Forelimb muscle (tissue), 1 donor: ENCODE results near the gene VPS33A. TPM values are rescaled to one million over a fixed set of nuclear protein-coding genes. Genes with fewer than 3 reads are reported as not detected.
"Not testable (repeated sequence)": the region's sequence is repeated elsewhere in the genome, so short reads cannot be mapped to it uniquely, and the experiment has no call there.

Experiments used
- DNase-seq: peaks from one replicate; pipeline ENCODE4 v3.0.0-alpha.2; 2013; ENCODE audit warnings: low read depth
- polyA plus RNA-seq: library from polyadenylated mRNA; unstranded; fragments of 120-200 nt; gene quantifications from one replicate; pipeline ENCODE4 v1.2.1, GENCODE V29; 2013; ENCODE audit not compliant: insufficient read length

Gene VPS33A
- polyA plus RNA-seq, 1 donor = 13.4 TPM

- DNase-seq = no peak
Observed at GRCh38 chr12:122204167-122205052, 61.9 kb downstream of the VPS33A start.

DNA sequence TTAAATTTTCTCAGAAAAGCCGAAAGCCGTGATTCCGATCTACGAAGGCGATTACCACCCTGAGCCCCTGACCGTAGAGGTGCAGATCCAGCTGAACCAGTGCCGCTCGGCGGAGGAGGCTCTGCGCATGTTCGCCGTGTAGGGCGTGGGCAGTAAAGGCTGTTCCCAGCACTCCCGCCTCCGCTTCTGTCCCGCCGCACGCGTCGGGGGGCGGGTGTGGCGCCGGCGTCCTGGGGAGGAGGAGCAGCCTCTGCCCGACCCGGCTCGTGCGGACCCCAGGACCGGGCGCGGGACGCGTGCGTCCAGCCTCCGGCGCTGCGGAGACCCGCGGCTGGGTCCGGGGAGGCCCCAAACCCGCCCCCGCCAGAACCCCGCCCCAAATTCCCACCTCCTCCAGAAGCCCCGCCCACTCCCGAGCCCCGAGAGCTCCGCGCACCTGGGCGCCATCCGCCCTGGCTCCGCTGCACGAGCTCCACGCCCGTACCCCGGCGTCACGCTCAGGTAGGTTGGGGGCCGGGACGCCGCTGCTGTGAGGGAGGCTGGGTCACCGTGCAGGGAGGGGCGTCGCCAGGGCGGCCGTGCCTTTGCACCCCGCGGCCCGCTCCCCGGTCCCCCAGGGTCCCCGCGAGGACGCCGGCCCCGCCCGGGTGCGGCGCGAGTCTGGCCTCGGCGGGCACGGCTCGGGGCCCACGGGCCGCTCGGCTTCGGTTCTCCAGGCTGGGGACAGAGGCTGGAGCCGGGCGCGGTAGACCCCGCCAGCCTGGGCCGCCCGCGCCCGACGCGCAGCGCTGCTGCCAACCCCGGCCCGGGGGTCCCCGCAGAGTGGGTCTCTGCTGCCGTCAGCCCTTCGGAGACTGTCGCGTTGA lies 62.8 kb downstream of the VPS33A start, which contains the start of gene B3GNT4:
Gene B3GNT4 (plus strand): TSS at position 409 of the 866 bp plus-strand sequence. CDS start 910 bp downstream, outside the sequence.
- no peak for DNase-seq

GRCh38 chr12:122202811-122203210 lies 63.5 kb downstream of the VPS33A start:
- DNase-seq = not testable (repeated sequence)

- DNase-seq = no peak
Observed at GRCh38 chr12:122202017-122202416, 64.3 kb downstream of the VPS33A start.

GRCh38 chr12:122201381-122201780 lies 64.9 kb downstream of the VPS33A start:
- DNase-seq = no peak

GRCh38 chr12:122200541-122201175 lies 65.6 kb downstream of the VPS33A start:
- DNase-seq = no peak

DNA sequence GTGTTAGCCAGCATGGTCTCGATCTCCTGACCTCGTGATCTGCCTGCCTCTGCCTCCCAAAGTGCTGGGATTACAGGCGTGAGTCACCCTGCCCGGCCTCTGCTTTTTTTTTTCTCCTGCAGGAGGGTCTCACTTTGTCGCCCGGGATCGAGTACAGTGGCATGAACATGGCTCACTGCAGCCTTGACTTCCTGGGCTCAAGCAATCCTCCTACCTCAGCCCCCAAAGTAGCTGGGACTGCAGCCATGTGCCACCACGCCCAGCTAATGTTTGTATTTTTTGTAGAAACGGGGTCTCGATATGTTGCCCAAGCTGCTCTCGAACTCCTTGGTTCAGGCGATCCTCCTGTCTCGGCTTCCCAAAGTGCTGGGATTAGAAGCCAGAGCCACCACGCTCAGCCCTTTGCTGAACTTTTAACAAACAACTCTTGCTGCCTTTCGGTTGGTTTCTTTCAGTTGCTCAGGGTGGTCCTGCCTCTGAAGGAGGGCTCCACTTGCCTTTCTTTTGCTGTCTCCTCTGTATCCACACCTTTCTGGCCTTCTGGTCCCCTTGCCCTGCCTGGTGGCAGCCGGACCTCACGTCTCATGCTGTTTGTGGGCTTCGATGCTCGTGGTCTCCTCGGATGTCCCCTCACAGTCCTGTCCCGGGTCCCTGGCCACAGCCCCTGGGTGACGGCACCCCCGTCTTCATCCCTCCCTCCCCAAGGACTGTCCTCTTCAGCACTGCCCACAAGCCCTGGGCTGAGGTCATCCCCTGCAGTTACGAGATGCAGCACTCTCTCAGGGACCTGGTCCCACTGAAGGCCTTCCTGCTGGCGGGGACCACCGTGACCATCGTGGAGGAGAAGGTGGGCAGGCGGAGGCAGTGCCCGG lies 66.6 kb downstream of the VPS33A start:
- no peak for DNase-seq

DNA sequence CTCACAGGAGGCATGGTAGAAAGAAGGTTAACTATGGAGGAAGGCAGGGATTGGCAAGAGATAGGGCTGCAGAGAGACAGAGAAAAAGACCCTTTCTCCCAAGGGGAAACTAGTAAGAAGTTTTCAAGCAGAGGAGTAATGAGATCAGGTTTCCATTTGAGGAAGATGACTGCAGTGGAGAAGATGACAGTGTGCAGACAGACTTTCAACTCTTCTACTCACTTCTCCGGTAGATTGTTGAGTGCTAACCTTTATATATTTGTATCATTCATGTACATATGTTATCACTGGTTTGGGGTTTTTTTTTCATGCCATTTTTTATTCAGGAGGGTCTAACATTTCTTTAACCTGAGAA lies 68.7 kb downstream of the VPS33A start:
- no peak for DNase-seq

- DNase-seq = no peak
Observed at GRCh38 chr12:122195405-122195804, 70.9 kb downstream of the VPS33A start.

DNA sequence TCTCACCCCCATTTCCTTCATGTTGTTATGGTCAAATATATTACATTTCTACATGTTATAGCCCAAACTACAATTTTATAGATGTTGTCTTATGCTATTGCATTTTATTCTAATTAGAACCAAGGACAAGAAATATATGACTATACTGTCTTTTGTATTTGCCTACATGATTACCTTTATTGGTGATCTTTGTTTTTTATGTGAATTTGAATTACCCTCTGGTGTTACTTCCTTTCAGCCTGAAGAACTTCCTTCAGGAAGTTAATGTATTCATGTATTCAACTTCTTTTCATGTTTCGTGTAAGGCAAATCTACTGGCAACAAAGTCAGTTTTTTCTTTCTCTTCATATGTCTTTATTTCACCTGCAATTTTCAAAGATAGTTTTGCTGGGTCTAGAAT lies 71.5 kb downstream of the VPS33A start:
- DNase-seq = no peak

DNA sequence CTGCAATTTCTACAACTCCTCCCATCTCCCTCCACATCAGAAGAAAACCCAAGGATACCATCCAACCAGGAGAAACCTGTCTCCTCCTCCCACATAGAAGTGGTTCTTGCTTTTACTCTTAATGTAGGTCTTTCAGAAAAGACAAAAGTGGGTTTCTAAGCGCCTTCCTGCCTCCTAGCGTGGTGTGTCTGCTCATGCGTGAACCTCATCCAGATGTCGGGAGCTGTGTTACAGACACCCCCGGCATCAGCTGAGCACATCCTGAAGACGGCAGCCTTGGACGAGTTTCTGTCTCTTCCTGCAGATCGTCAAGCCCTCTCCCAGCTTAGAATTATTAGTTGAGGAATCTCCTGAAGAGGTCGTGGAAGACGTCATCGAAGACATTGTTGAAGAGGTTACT lies 73.9 kb downstream of the VPS33A start:
- no peak for DNase-seq

GRCh38 chr12:122190842-122191668 lies 75.2 kb downstream of the VPS33A start:
- DNase-seq = no peak

- DNase-seq = no peak
Observed at GRCh38 chr12:122189626-122190475, 76.4 kb downstream of the VPS33A start.

DNA sequence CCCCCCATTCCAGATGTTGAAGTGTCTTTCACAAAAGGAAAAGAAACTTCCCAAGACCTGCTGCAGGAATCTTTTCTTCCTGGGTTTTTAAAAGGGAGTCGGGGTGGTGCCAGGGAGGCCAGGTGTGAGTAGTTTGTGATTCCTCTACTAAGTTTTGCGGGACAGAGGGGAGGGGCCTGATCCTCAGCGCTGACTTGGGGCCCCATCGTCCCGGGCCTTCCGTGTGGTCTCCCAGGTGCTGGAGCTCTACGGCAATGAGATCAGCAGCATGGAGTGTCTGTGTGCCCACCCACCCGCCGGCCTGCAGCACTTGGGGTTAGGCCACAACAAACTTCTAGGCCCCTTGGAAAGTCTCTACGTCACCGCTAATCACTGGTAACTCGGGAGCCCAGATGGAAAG lies 78.8 kb downstream of the VPS33A start:
- DNase-seq = no peak

- no peak for DNase-seq
Observed at GRCh38 chr12:122185494-122186082, 80.7 kb downstream of the VPS33A start.

DNA sequence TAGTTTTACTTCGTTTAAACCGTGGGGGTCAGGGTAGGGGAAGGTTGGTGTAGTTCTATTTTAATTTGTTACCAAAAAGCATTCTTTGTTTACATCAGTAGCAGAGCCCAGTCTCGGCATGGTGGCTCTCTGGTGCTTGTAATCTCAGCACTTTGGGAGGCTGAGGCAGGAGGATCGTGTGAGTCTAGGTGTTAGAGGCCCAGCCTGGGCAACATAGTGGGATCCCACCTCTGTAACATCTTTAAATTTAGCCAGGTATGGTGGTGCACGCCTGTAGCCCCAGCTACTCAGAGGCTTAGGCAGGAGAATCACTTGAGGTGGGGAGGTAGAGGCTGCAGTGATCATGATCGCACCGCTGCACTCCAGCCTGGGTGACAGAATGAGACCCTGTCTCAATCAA lies 81.2 kb downstream of the VPS33A start:
- no peak for DNase-seq

- no peak for DNase-seq
Observed at GRCh38 chr12:122184517-122184916, 81.8 kb downstream of the VPS33A start.

DNA sequence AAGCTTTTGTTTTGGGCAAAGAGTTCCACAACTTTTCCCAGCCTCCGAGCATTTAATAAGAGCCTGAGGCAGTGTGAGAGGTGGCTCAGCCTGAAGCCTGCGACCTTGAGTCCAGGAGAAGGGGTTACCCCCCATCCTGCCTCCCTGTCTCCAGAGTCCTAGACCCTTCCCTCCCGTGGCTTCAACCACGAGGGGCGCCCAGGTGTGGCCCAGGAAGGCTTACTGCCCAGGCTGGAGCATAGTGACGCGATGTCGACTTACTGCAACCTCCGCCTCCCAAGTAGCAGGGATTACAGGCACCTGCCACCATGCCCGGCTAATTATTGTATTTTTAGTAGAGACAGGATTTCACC lies 82.7 kb downstream of the VPS33A start:
- no peak for DNase-seq
